SK-N-SH (cell line): ENCODE results near the gene HERC4. TPM values are rescaled to one million over a fixed set of nuclear protein-coding genes. Genes with fewer than 3 reads are reported as not detected.
A peak's percentile ranks its signal among the peaks of the same experiment; 100 is the strongest.

Experiments used
- CTCF ChIA-PET: fragments of 300-600, 350-600 bp; formaldehyde crosslinking; extraction: SDS; loops from one replicate; lab custom pipeline; 2021; lab: Yijun Ruan, JAX
- POLR2A ChIA-PET: fragments of 350-600 bp; sonication (Branson Sonifier 250); formaldehyde crosslinking; extraction: SDS; loops from one replicate; lab custom pipeline; 2020; ENCODE audit warnings: antibody characterized with exemption, inconsistent platforms; lab: Yijun Ruan, JAX
- DNase-seq: peaks from one replicate; pipeline ENCODE4 v3.0.0; 2012
- H2AFZ ChIP-seq: fragments of 200-600 bp; sonication (generic); 2 replicates; pipeline ENCODE4 v1.8.1; 2016; ENCODE audit warnings: antibody characterized with exemption, mild to moderate bottlenecking, low read depth
- H3F3A ChIP-seq: fragments of 200-600 bp; sonication (generic); replicated peaks from 2 replicates; pipeline ENCODE3; 2016; ENCODE audit warnings: antibody characterized with exemption, mild to moderate bottlenecking; ENCODE audit not compliant: insufficient read depth
- H3K27ac ChIP-seq, 2 experiments: fragments of 200-500 bp in 1 of 2; fragments of 200-600 bp in 1 of 2; sonication (Bioruptor generic) in 1 of 2; sonication (generic), shearing (Covaris generic) in 1 of 2; 2 replicates each; pipeline versions ENCODE4 v1.5.1 to v1.6.1; 2014 to 2016; ENCODE audit warnings: low read depth in 2 of 2, inconsistent platforms in 1 of 2, low read length in 1 of 2, mild to moderate bottlenecking in 1 of 2, mixed read lengths in 1 of 2
- H3K27me3 ChIP-seq: fragments of 200-600 bp; sonication (generic), shearing (Covaris generic); 2 replicates; pipeline ENCODE4 v1.6.1; 2016; ENCODE audit warnings: mixed run types; ENCODE audit not compliant: insufficient read depth
- H3K36me3 ChIP-seq, 2 experiments: fragments of 200-500 bp in 1 of 2; fragments of 200-600 bp in 1 of 2; sonication (Bioruptor generic) in 1 of 2; sonication (generic) in 1 of 2; replicated peaks in 1 of 2; 2 replicates each; pipeline versions ENCODE3 to v1.5.1; 2014 to 2016; ENCODE audit warnings: low read length in 1 of 2, mild to moderate bottlenecking in 1 of 2; ENCODE audit not compliant: insufficient read depth in 2 of 2, control insufficient read depth in 1 of 2
- H3K4me1 ChIP-seq, 2 experiments: fragments of 200-500 bp in 1 of 2; fragments of 200-600 bp in 1 of 2; sonication (Bioruptor generic) in 1 of 2; sonication (generic), shearing (Covaris generic) in 1 of 2; 2 replicates each; pipeline versions ENCODE4 v1.5.1 to v1.6.1; 2014 to 2016; ENCODE audit warnings: low read depth in 1 of 2, low read length in 1 of 2, mixed run types in 1 of 2; ENCODE audit not compliant: insufficient read depth in 2 of 2, control insufficient read depth in 1 of 2
- H3K4me2 ChIP-seq: fragments of 200-600 bp; sonication (generic), shearing (Covaris generic); 2 replicates; pipeline ENCODE4 v1.6.1; 2017; ENCODE audit warnings: mixed run types
- H3K4me3 ChIP-seq, 2 experiments: fragments of 200-500 bp in 1 of 2; fragments of 200-600 bp in 1 of 2; sonication (Bioruptor generic) in 1 of 2; sonication (generic), shearing (Covaris generic) in 1 of 2; 2 replicates each; pipeline versions ENCODE4 v1.5.1 to v1.8.1; 2014 to 2016; ENCODE audit warnings: low read depth in 2 of 2, inconsistent platforms in 1 of 2, low read length in 1 of 2, mild to moderate bottlenecking in 1 of 2, mixed read lengths in 1 of 2, moderate library complexity in 1 of 2
- H3K79me2 ChIP-seq: fragments of 200-600 bp; sonication (generic); 2 replicates; pipeline ENCODE4 v1.8.1; 2017; ENCODE audit warnings: mild to moderate bottlenecking; ENCODE audit not compliant: insufficient read depth
- H3K9ac ChIP-seq: fragments of 200-600 bp; sonication (generic); 2 replicates; pipeline ENCODE4 v1.6.1; 2017; ENCODE audit warnings: mixed run types
- H3K9me2 ChIP-seq: fragments of 200-600 bp; sonication (generic); 2 replicates; pipeline ENCODE4 v1.6.1; 2017; ENCODE audit warnings: mixed run types
- H3K9me3 ChIP-seq: fragments of 200-600 bp; sonication (generic); 2 replicates; pipeline ENCODE4 v1.6.1; 2017; ENCODE audit warnings: mixed run types, mild to moderate bottlenecking, moderate library complexity
- H4K20me1 ChIP-seq: fragments of 200-600 bp; sonication (generic); 2 replicates; pipeline ENCODE4 v1.6.1; 2017; ENCODE audit warnings: mild to moderate bottlenecking, mixed run types; ENCODE audit not compliant: insufficient read depth
- EP300 ChIP-seq, 2 experiments: IDR thresholded peaks; 2 replicates each; pipeline versions ENCODE4 v1.4.0 to v1.6.1; 2012; ENCODE audit warnings: borderline replicate concordance in 1 of 2, low read depth in 1 of 2, low read length in 1 of 2
- FOSL2 ChIP-seq: IDR thresholded peaks from 2 replicates; pipeline ENCODE4 v1.4.0; 2012; ENCODE audit warnings: low read depth, mild to moderate bottlenecking, moderate library complexity, borderline replicate concordance
- FOXJ3 ChIP-seq: sonication (generic); formaldehyde crosslinking; IDR thresholded peaks from 2 replicates; pipeline ENCODE4 v1.5.1; 2020; ENCODE audit warnings: mild to moderate bottlenecking, missing genetic modification reagents
- GABPA ChIP-seq: IDR thresholded peaks from 2 replicates; pipeline ENCODE4 v1.4.0; 2012; ENCODE audit warnings: low read depth, mild to moderate bottlenecking
- IRF3 ChIP-seq: fragments of 150-350 bp; IDR thresholded peaks from 2 replicates; pipeline ENCODE4 v1.6.1; 2016; ENCODE audit warnings: mild to moderate bottlenecking, low read depth, low read length
- JUND ChIP-seq: IDR thresholded peaks from 2 replicates; pipeline ENCODE4 v1.4.0; 2012
- MXI1 ChIP-seq: IDR thresholded peaks from 2 replicates; pipeline ENCODE4 v1.6.1; 2012; ENCODE audit warnings: mild to moderate bottlenecking, low read depth, low read length, improper control_type of control experiment
- POLR2AphosphoS5 ChIP-seq: IDR thresholded peaks from 2 replicates; pipeline ENCODE4 v1.6.1; 2012; ENCODE audit warnings: low read depth, low read length
- RFX5 ChIP-seq: IDR thresholded peaks from 2 replicates; pipeline ENCODE4 v1.6.1; 2012; ENCODE audit warnings: mild to moderate bottlenecking, improper control_type of control experiment, low read length
- TCF12 ChIP-seq: IDR thresholded peaks from 2 replicates; pipeline ENCODE4 v1.4.0; 2012
- TEAD4 ChIP-seq: IDR thresholded peaks from 2 replicates; pipeline ENCODE4 v1.4.0; 2012; ENCODE audit warnings: mild to moderate bottlenecking, borderline replicate concordance; ENCODE audit not compliant: insufficient read depth
- USF2 ChIP-seq: fragments of 150-350 bp; IDR thresholded peaks from 2 replicates; pipeline ENCODE4 v1.6.1; 2017; ENCODE audit warnings: antibody characterized with exemption, low read length, low read depth, borderline replicate concordance
- YY1 ChIP-seq: IDR thresholded peaks from 2 replicates; pipeline ENCODE4 v1.4.0; 2012; ENCODE audit warnings: low read depth, mild to moderate bottlenecking
- WGBS: methylation state at CpG from one replicate; pipeline ENCODE4 v1.1.6; 2017; ENCODE audit warnings: low lambda C conversion rate; 5-methylcytosine and 5-hydroxymethylcytosine counted together
- polyA plus RNA-seq, 3 experiments: library from polyadenylated mRNA; depleted of rRNA; stranded (reverse); fragments of >200 nt; gene quantifications; 2 replicates each; pipeline ENCODE4 v1.2.3, GENCODE V29; 2012

Gene HERC4
- polyA plus RNA-seq, 1 of the 3 experiments (the other 2 are of a cell fraction) = 16.2 TPM

- TF ChIP-seq USF2 = no peak
Measured at GRCh38 chr10:68103901-68104300, 28.8 kb upstream of the HERC4 start (continued).

- Histone ChIP-seq H3K9me3 (no peaks in the 10 kb centered on the region), H3K4me2 (no peak overlapping the region), H3K27me3 (no peaks in the 10 kb centered on the region), H3F3A (peaks cover 29% of the 10 kb centered on the region), H3K4me3 (no peak overlapping the region), H2AFZ (0 out of 2 replicates have a peak overlapping the region, but pooled peaks have one; percentile 40), H3K4me1 (peaks cover 7 to 49% of the 10 kb centered on the region in 2 experiments; a peak in 3 of 4 replicates), H3K9ac (no peak overlapping the region), H3K27ac (peak overlapping the region in 1 of 2 experiments; percentile 19; a peak in 2 of 4 replicates), H3K36me3 (no peaks in the 10 kb centered on the region), H3K9me2 (no peaks in the 10 kb centered on the region), H3K79me2 (no peaks in the 10 kb centered on the region), H4K20me1 (no peaks in the 10 kb centered on the region)
- WGBS = 9% methylated on average over 2 of the region's 4 CpGs
- TF ChIP-seq IRF3 (no peak), RFX5 (no peak)
- ChIA-PET POLR2A (no interaction called here), CTCF (interaction anchor here (1.3 kb wide), 1 partner anchor 20 kb away, joined by 4 read pairs; no protein-coding TSS in a partner anchor)
- no peak for DNase-seq
Measured at GRCh38 chr10:68103261-68103878, 28.3 kb upstream of the HERC4 start.

GRCh38 chr10:68101066-68101465 is 26.0 kb upstream of the HERC4 start:
- POLR2A ChIA-PET = no interaction called here
- Histone ChIP-seq H3K9me2 (no peaks in the 10 kb centered on the region), H3K27ac (no peak overlapping the region), H3K4me1 (peaks cover 7 to 53% of the 10 kb centered on the region in 2 experiments; a peak in 3 of 4 replicates), H3K27me3 (no peaks in the 10 kb centered on the region), H2AFZ (no peak overlapping the region), H3K79me2 (no peaks in the 10 kb centered on the region), H4K20me1 (no peaks in the 10 kb centered on the region), H3F3A (peaks cover 45% of the 10 kb centered on the region), H3K9me3 (no peaks in the 10 kb centered on the region), H3K36me3 (no peaks in the 10 kb centered on the region), H3K4me2 (no peak overlapping the region), H3K9ac (no peak overlapping the region), H3K4me3 (no peak overlapping the region)
- WGBS = 88% methylated on average over 2 of the region's 2 CpGs
- CTCF ChIA-PET = interaction anchor here (1.2 to 1.8 kb wide), 4 partner anchors 56 to 246 kb away, joined by 3 to 5 read pairs (median 4); no protein-coding TSS in a partner anchor
- no peak for DNase-seq
- TF ChIP-seq TCF12 (no peak), USF2 (no peak), YY1 (no peak), FOSL2 (no peak), MXI1 (no peak), RFX5 (no peak), IRF3 (no peak), FOXJ3 (CRISPR knock-in tag) (no peak), POLR2AphosphoS5 (no peak), JUND (no peak), TEAD4 (no peak), EP300 (IDR thresholded peaks at IDR 0.05; ENCODE audit: borderline replicate concordance in 1 of 2, low read depth in 1 of 2, low read length in 1 of 2) (no peak), GABPA (no peak)
